Activated T-cell treated with anti-CD3 and anti-CD28 coated beads for 4 hours (primary cell): ENCODE results near the gene TOR1A.
"Not testable (repeated sequence)": the region's sequence is repeated elsewhere in the genome, so short reads cannot be mapped to it uniquely, and the experiment has no call there.

Source experiments
- DNase-seq: peaks from one replicate; pipeline ENCODE4 v3.0.0-alpha.2; 2020

Gene TOR1A

GRCh38 chr9:129815278-129815677 is 8.7 kb downstream of the TOR1A start:
- DNase-seq, result no peak

DNA sequence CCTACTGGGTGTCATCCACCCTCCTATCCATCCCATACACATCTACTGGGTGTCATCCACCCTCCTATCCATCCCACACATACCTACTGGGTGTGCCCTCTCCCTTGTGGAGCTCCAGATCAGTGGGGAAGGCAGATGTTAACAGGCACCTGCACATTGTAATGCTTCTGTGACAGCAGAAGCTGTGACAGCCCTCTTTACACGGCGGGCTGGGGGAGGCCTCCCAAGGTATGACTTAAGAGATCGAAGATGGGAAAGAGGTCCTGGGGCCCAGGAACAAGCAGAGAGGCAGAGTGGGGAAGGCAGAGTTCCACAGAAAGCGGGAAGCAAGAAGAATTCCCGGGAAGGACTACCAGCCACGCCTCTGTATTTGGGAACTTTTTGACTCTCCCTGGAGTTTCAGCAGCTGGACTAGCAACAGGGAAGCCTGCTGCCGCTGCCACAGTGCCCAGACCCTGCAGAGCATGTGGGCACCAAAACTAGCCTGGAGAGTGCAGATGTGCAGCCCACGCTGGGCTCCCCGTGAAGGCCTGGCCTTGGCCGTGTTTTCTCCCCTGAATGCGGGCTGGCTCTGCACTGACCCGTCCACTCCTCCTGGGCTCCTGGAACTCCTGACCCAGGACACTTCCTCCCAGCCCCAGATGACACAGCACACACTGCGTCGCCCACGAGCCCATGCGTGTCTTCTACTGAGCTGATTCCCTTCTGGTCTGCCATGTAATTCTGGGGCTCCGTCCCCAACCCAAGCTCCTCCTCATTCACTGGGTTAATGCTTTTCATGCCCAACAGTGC is 9.3 kb downstream of the TOR1A start:
- DNase-seq, result no peak

GRCh38 chr9:129813661-129814060 is 10.3 kb downstream of the TOR1A start:
- DNase-seq, result no peak

- no peak for DNase-seq
These were observed 11.6 kb downstream of the TOR1A start for GRCh38 chr9:129812385-129812784.

DNA sequence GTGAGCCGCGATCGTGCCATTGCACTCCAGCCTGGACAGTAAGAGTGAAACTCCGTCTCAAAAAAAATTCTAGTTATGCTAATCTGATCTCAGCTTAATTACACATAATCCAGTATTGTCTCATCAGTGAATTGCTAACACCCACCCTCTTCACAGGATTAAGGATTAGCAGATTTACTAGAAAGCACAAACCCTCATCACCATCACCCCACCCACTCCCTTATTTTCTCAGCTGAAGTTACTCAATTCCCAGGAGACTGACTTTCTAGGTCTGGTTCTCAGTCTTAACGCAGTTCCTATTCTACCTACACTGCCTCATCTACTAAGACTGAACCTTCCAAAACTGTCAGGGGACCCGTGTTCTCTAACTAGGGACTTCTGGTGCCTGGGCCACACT is 12.0 kb downstream of the TOR1A start:
- DNase-seq, result no peak

GRCh38 chr9:129810788-129811187 is 13.1 kb downstream of the TOR1A start:
- no peak for DNase-seq

DNA sequence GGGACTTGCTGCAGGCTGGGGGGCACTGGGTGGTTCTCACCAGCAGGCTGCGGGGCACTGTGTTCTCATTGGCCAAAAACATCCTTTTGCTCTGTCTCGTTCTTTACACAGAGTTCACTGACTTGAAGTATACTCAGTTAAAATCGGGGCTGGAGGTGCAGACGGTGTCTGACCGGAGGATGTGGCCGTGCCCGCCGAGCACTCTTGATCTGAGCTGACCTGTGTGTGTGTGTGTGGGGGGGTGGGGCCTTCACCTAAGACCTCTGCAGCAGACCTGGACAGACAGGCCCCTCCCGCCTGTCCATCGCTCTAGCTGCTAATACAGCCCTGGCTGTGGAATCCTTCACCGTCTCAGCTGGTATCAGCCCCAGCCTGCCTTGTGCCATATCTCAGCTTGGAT is 13.8 kb downstream of the TOR1A start:
- DNase-seq, result no peak

DNA sequence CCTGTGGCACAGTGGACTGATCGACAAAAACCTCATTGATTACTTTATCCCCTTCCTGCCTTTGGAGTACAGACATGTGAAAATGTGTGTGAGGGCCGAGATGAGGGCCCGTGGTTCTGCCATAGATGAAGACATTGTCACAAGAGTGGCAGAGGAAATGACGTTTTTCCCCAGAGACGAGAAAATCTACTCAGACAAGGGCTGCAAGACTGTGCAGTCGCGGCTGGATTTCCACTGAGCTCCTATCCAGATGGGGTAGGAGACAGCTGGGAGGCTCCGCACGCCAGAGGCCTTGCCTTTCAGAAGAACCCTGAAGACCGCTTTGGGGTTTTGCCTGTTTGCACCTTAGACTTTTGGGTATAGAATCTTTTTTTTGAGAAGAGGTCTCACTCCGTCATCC is 14.6 kb downstream of the TOR1A start:
- no peak for DNase-seq

DNA sequence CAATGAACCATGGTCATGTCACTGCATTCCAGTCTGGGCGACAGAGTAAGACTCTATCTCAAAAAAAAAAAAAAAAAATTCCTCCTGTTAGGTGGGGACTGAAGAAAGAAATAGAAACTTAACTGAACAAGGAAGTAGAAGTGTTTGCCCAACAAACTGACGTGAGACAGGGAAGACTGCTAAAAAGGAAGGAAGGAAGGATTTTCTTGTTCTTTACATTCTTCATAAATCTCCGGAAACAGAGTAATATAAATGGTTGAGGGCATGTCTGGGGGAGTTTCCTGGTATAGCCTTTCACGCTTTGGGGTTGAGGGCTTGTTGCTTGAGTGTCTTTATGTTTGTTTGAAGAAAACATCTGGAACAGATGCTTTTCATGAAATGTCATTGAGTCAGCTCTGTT is 17.9 kb downstream of the TOR1A start:
- no peak for DNase-seq

GRCh38 chr9:129803676-129804060 is 20.3 kb downstream of the TOR1A start:
- no peak for DNase-seq

DNA sequence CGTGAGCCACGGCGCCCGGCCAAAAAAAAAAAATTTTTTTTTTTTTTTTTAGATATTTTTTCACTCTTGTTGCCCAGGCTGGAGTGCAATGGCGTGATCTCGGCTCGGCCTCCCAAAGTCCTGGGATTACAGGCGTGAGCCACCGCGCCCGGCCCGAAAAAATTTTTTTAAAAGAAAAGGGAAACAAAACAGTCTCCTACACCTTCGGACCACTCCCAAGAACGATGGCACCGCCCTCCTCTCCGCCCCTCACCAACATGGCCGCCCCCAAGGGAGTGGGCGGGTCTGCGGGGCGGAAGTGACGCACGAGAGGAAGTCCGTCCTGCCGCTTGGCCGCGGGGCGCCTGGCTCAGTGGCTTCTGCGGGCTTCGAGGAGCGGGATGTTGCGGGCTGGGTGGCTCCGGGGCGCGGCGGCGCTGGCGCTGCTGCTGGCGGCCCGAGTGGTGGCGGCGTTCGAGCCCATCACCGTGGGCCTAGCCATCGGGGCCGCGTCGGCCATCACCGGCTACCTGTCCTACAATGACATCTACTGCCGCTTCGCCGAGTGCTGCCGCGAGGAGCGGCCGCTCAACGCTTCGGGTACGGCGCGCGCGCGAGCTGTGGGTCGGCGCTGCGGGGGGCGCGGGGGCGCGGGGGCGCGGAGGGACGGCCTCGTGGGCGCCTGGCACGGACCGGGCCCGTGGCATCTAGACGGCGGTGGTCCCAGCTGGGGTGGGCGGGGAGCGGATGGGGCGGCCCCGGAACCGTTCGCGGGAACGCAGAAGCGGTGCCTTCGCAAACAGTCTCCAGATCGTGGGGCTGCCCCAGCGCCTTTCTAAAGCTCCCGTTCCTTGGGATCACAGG is 20.9 kb downstream of the TOR1A start, which contains the start of gene TOR1B:
TOR1B (plus strand) TSS at position 352 of the 843 bp plus-strand sequence; CDS start at position 381, 29 bp downstream.
- peak; percentile 96 for DNase-seq

DNA sequence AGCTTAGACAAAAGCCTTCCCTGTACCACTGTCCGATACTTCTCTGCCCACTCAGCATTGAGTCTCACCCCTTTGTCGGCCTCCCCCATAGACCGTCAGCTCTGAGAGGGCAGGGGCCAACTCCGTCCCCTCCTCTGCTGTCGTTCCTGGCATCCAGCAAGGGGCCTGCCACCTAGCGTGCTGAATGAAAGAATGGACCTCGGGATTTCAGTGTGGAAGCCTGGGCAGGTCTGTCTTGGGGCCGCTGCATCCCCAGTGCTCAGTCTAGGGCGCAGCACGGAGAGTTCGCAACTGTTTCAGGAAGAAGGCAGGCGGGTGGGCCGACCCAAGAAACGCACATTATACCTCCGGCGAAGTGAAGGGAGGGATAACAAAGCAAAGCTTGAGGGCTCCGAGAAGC is 22.4 kb downstream of the TOR1A start:
- no peak for DNase-seq

GRCh38 chr9:129798973-129799372 is 25.0 kb downstream of the TOR1A start:
- DNase-seq, result no peak

DNA sequence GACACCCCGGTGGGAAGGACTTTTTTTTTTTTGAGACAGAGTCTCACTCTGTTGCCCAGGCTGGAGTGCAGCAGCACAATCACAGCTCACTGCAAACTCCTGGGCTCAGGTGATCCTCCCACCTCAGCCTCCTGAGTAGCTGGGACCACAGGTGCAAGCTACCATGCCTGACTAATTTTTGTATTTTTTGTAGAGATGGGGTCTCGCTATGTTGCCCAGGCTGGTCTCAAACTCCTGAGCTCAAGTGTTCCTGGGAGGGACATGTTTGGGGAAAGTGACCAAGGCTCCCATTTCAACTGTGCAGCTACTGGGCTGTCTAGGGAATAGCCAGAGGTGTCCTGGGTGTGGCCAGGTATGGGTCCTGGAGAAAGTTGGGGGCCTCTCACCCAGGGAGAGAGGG is 27.9 kb downstream of the TOR1A start:
- not testable (repeated sequence) for DNase-seq

GRCh38 chr9:129794549-129794948 is 29.4 kb downstream of the TOR1A start:
- DNase-seq, result no peak

- DNase-seq, result no peak
These were observed 37.5 kb downstream of the TOR1A start for GRCh38 chr9:129786481-129786880.

- no peak for DNase-seq
These were observed 38.1 kb downstream of the TOR1A start for GRCh38 chr9:129785866-129786265.

DNA sequence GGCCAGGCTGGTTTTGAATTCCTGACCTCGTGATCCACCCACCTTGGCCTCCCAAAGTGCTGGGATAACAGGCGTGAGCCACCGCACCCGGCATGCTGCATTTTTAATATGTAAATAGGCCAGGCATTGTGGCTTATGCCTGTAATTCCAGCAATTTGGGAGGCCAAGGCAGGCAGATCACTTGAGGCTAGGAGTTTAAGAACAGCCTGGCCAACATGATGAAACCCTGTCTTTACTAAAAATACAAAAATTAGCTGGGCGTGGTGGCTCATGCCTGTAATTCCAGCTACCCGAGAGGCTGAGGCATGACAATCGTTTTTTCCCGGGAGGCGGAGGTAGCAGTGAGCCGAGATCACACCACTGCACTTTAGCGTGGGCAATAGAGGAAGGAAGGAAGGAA is 39.0 kb downstream of the TOR1A start:
- DNase-seq, result not testable (repeated sequence)

GRCh38 chr9:129783516-129784361 is 40.2 kb downstream of the TOR1A start:
- DNase-seq, result peak; percentile 71

- no peak for DNase-seq
These were observed 42.0 kb downstream of the TOR1A start for GRCh38 chr9:129781981-129782380.

DNA sequence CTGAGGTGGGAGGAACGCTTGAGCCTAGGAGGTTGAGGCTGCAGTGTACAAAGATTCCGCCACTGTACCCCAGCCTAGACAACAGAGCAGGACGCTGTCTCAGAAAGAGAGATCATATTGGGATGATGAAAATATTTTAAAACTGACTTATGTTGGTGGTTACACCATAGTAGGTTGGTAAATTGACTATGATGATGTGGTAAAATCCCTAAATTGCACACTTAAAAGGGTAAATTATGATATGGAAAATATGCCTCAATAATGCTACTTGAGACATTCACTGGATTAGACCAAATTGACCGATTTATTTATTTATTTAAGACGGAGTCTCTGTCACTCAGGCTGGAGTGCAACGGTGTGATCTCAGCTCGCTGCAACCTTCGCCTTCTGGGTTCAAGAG is 42.8 kb downstream of the TOR1A start:
- DNase-seq, result no peak

GRCh38 chr9:129779560-129780190 is 44.3 kb downstream of the TOR1A start:
- DNase-seq, result no peak

- DNase-seq, result no peak
These were observed 45.5 kb downstream of the TOR1A start for GRCh38 chr9:129778469-129778868.
